Mesenchymal stem cell (in vitro differentiated cells and primary cell): Measurements from ENCODE around the gene SRRM5. TPM values are rescaled to one million over a fixed set of nuclear protein-coding genes. Genes with fewer than 3 reads are reported as not detected.
A peak's percentile ranks its signal among the peaks of the same experiment; 100 is the strongest.

ENCODE experiments used
- DNase-seq: peaks from one replicate; pipeline ENCODE4 v3.0.0-alpha.2; 2013
- H2AFZ ChIP-seq: one replicate; pipeline ENCODE4 v1.6.1; 2013; ENCODE audit warnings: low read depth, mild to moderate bottlenecking, control low read depth, inconsistent platforms, low read length, moderate library complexity
- H2AK5ac ChIP-seq: 2 replicates; pipeline ENCODE4 v1.6.1; 2013; ENCODE audit warnings: low read length, moderate library complexity, mild to moderate bottlenecking, inconsistent platforms; ENCODE audit not compliant: severe bottlenecking
- H2BK120ac ChIP-seq: one replicate; pipeline ENCODE4 v1.6.1; 2013; ENCODE audit warnings: low read depth, mild to moderate bottlenecking, inconsistent platforms, low read length, moderate library complexity
- H2BK12ac ChIP-seq, 2 experiments: one replicate each; pipeline ENCODE4 v1.6.1; 2013; ENCODE audit warnings: inconsistent platforms in 2 of 2, low read length in 2 of 2, mild to moderate bottlenecking in 2 of 2, moderate library complexity in 2 of 2, control low read depth in 1 of 2
- H2BK15ac ChIP-seq: one replicate; pipeline ENCODE4 v1.6.1; 2013; ENCODE audit warnings: mild to moderate bottlenecking, low read depth, inconsistent platforms; ENCODE audit not compliant: poor library complexity, severe bottlenecking
- H2BK5ac ChIP-seq: 2 replicates; pipeline ENCODE4 v1.6.1; 2013; ENCODE audit warnings: low read depth, mild to moderate bottlenecking, low read length, control low read depth, inconsistent platforms; ENCODE audit not compliant: poor library complexity, severe bottlenecking
- H3K14ac ChIP-seq, 2 experiments: one replicate each; pipeline ENCODE4 v1.6.1; 2013; ENCODE audit warnings: inconsistent platforms in 2 of 2, low read length in 2 of 2, control low read depth in 1 of 2, mild to moderate bottlenecking in 1 of 2, moderate library complexity in 1 of 2
- H3K18ac ChIP-seq, 2 experiments: one replicate each; pipeline ENCODE4 v1.6.1; 2013; ENCODE audit warnings: inconsistent platforms in 2 of 2, low read length in 2 of 2, control low read depth in 1 of 2, low read depth in 1 of 2, mild to moderate bottlenecking in 1 of 2
- H3K23ac ChIP-seq, 2 experiments: one replicate each; pipeline ENCODE4 v1.6.1; 2013; ENCODE audit warnings: inconsistent platforms in 2 of 2, low read length in 2 of 2, mild to moderate bottlenecking in 2 of 2, moderate library complexity in 2 of 2, control low read depth in 1 of 2
- H3K27ac ChIP-seq: 2 replicates; pipeline ENCODE4 v1.5.1; 2013; ENCODE audit warnings: mild to moderate bottlenecking, moderate library complexity, low read length, control low read depth, inconsistent platforms; ENCODE audit not compliant: poor library complexity, severe bottlenecking
- H3K27me3 ChIP-seq, 2 experiments: 2 replicates each; pipeline versions ENCODE4 v1.6.1 to v1.7.0; 2013; ENCODE audit warnings: low read length in 2 of 2, mild to moderate bottlenecking in 2 of 2, moderate library complexity in 2 of 2, control low read depth in 1 of 2, inconsistent platforms in 1 of 2; ENCODE audit not compliant: control insufficient read depth in 1 of 2, insufficient read depth in 1 of 2
- H3K36me3 ChIP-seq, 2 experiments: 2 replicates each; pipeline versions ENCODE4 v1.6.1 to v1.7.0; 2013; ENCODE audit warnings: low read length in 2 of 2, control low read depth in 1 of 2, inconsistent platforms in 1 of 2, low read depth in 1 of 2, mild to moderate bottlenecking in 1 of 2; ENCODE audit not compliant: insufficient read depth in 2 of 2, control insufficient read depth in 1 of 2
- H3K4ac ChIP-seq, 2 experiments: one replicate each; pipeline ENCODE4 v1.6.1; 2013; ENCODE audit warnings: inconsistent platforms in 2 of 2, low read length in 2 of 2, mild to moderate bottlenecking in 2 of 2, moderate library complexity in 2 of 2, control low read depth in 1 of 2, low read depth in 1 of 2
- H3K4me1 ChIP-seq: 2 replicates; pipeline ENCODE4 v1.6.1; 2013; ENCODE audit warnings: low read depth, low read length, control low read depth; ENCODE audit not compliant: control insufficient read depth, insufficient read depth
- H3K4me2 ChIP-seq: 2 replicates; pipeline ENCODE4 v1.6.1; 2013; ENCODE audit warnings: low read length, mild to moderate bottlenecking, inconsistent platforms; ENCODE audit not compliant: poor library complexity, severe bottlenecking
- H3K4me3 ChIP-seq, 2 experiments: 2 replicates each; pipeline versions ENCODE4 v1.5.1 to v1.7.0; 2013; ENCODE audit warnings: low read length in 2 of 2, mild to moderate bottlenecking in 2 of 2, control low read depth in 1 of 2, low read depth in 1 of 2; ENCODE audit not compliant: insufficient read depth in 1 of 2
- H3K79me1 ChIP-seq: replicated peaks from 2 replicates; pipeline ENCODE4 v1.6.1; 2013; ENCODE audit warnings: mild to moderate bottlenecking, control low read depth, low read length, inconsistent platforms; ENCODE audit not compliant: poor library complexity, severe bottlenecking
- H3K9ac ChIP-seq: 2 replicates; pipeline ENCODE4 v1.7.0; 2013; ENCODE audit warnings: mild to moderate bottlenecking, low read length, moderate library complexity
- H3K9me3 ChIP-seq: 2 replicates; pipeline ENCODE4 v1.7.0; 2013; ENCODE audit warnings: mild to moderate bottlenecking, low read length; ENCODE audit not compliant: control insufficient read depth
- H4K8ac ChIP-seq: one replicate; pipeline ENCODE4 v1.6.1; 2013; ENCODE audit warnings: inconsistent platforms, mild to moderate bottlenecking, low read length, moderate library complexity
- H4K91ac ChIP-seq: one replicate; pipeline ENCODE4 v1.6.1; 2013; ENCODE audit warnings: mild to moderate bottlenecking, low read length, inconsistent platforms
- WGBS: methylation state at CpG from one replicate; pipeline ENCODE4 v1.1.7; 2013; ENCODE audit warnings: mixed read lengths; 5-methylcytosine and 5-hydroxymethylcytosine counted together
- small RNA-seq: library from polyadenylated mRNA; stranded (forward); fragments of <200 nt; extraction: miRNeasy Mini kit (QIAGEN cat#:217004); gene quantifications from one replicate; pipeline ENCODE3, GENCODE V24; 2013; ENCODE audit warnings: low read depth

The SRRM5 gene

DNA sequence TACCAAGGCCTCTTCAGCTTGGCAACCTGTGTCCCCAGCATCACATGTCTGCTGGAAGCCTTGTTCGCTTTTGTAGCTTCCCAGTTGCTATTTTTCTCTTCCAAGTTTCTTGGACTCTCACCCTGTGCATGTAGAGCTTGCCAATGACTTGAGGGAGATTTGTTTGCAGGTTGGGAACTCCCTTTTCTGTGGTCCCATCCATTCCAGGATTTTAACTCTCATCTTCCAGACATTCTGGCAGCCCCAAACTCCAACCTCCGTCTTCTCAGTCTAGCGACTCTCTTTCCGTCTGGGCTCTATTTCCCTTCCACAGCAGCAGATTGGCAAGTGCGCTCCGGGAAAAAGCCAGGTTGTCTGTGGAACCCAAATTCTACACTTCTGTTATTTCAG, 49.1 kb downstream of the SRRM5 start:
- H3K4me1 ChIP-seq: peaks cover 1% of the 10 kb centered on the region
- DNase-seq: no peak
- over 99% methylated on average over 6 of the region's 6 CpGs for WGBS

DNA sequence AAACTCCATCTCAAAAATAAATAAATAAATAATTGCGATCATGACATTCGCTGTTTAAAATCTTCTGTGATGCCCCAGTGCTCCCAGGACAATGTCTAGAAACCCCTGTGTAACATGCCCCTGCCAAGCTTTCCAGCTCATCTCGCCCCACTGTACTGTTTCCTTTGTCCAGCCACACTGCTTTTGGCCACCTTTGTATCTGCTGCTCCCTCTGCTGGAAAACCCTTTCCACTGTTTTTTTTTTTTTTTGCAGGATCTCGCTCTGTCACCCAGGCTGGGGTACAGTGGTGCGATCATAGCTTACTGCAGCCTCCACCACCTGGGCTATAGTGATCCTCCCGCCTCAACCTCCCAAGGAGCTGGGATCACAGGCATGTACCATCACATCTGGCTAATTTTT, 50.6 kb downstream of the SRRM5 start:
- Histone ChIP-seq H2BK12ac (no peak overlapping the region), H3K79me1 (peaks cover 34% of the 10 kb centered on the region), H2BK15ac (no peak overlapping the region), H3K36me3 (peaks cover 68 to 96% of the 10 kb centered on the region in 2 experiments), H3K27ac (no peak overlapping the region), H3K23ac (no peak overlapping the region), H3K27me3 (no peaks in the 10 kb centered on the region), H2AK5ac (no peak overlapping the region), H3K4me1 (peaks cover 3% of the 10 kb centered on the region), H3K4me2 (no peak overlapping the region), H2BK120ac (no peak overlapping the region), H4K8ac (no peak overlapping the region), H3K9ac (no peak overlapping the region), H3K18ac (no peak overlapping the region), H4K91ac (no peak overlapping the region), H3K14ac (no peak overlapping the region), H2AFZ (no peak overlapping the region), H3K9me3 (peaks cover 4% of the 10 kb centered on the region), H2BK5ac (no peak overlapping the region), H3K4me3 (no peak overlapping the region), H3K4ac (no peak overlapping the region)
- peak; percentile 34 for DNase-seq
- WGBS: 96% methylated on average over 6 of the region's 6 CpGs

More for the DNA sequence above, 49.1 kb downstream of the SRRM5 start:
- H3K27me3 ChIP-seq: no peaks in the 10 kb centered on the region
- no peak overlapping the region for H2BK15ac ChIP-seq
- H3K9me3 ChIP-seq: peaks cover 4% of the 10 kb centered on the region
- peaks cover 72 to 95% of the 10 kb centered on the region in 2 experiments for H3K36me3 ChIP-seq
- no peak overlapping the region for H3K9ac ChIP-seq
- H4K91ac ChIP-seq: no peak overlapping the region
- H3K79me1 ChIP-seq: peaks cover 42% of the 10 kb centered on the region
- no peak overlapping the region for H3K18ac ChIP-seq
- no peak overlapping the region for H3K27ac ChIP-seq
- H3K4me3 ChIP-seq: no peak overlapping the region
- H2BK5ac ChIP-seq: no peak overlapping the region
- no peak overlapping the region for H2BK12ac ChIP-seq
- H3K23ac ChIP-seq: no peak overlapping the region
- no peak overlapping the region for H2AK5ac ChIP-seq
- no peak overlapping the region for H2BK120ac ChIP-seq
- no peak overlapping the region for H2AFZ ChIP-seq
- no peak overlapping the region for H3K4me2 ChIP-seq
- no peak overlapping the region for H4K8ac ChIP-seq
- H3K14ac ChIP-seq: no peak overlapping the region
- no peak overlapping the region for H3K4ac ChIP-seq

DNA sequence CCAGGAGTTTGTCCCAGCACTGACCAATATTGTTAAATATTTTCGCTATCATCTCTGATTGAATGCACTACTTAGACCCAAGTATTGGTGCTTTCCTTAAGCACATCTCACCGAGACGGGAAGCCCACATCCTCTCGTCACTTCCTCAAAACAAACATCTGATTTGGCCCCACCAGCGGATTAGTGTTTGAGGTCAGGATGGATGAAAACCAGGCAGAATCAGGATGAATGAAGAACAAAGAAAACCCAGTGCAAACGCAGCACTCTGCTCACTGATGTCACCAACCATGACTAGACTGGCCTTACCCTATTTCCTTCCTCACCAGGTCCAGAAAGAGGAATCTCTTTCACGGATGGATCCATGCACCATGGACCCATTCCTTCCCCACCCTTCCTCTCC, 52.1 kb downstream of the SRRM5 start:
- Histone ChIP-seq H4K91ac (no peak overlapping the region), H4K8ac (no peak overlapping the region), H3K4me1 (peaks cover 9% of the 10 kb centered on the region), H2AFZ (no peak overlapping the region), H3K4ac (no peak overlapping the region), H3K23ac (no peak overlapping the region), H3K4me3 (no peak overlapping the region), H3K18ac (no peak overlapping the region), H3K9me3 (no peaks in the 10 kb centered on the region), H3K9ac (no peak overlapping the region), H3K27ac (no peak overlapping the region), H3K27me3 (no peaks in the 10 kb centered on the region), H2AK5ac (no peak overlapping the region), H3K4me2 (no peak overlapping the region), H2BK120ac (no peak overlapping the region), H3K14ac (no peak overlapping the region), H3K79me1 (peaks cover 35% of the 10 kb centered on the region), H2BK12ac (no peak overlapping the region), H2BK15ac (no peak overlapping the region), H3K36me3 (peaks cover 61 to 85% of the 10 kb centered on the region in 2 experiments), H2BK5ac (no peak overlapping the region)
- WGBS: 86% methylated on average over 7 of the region's 7 CpGs
- DNase-seq: no peak

Small RNAs within 50 kb of the gene (small RNA-seq; reads per million reads assigned to genes)
- not detected for gene RN7SL368P
